SK-N-SH (cell line): ENCODE results near the gene KIF13A.

Experiments
- EP300 ChIP-seq, 2 experiments: IDR thresholded peaks; 2 replicates each; pipeline versions ENCODE4 v1.4.0 to v1.6.1; 2012; ENCODE audit warnings: borderline replicate concordance in 1 of 2, low read depth in 1 of 2, low read length in 1 of 2
- FOXM1 ChIP-seq: IDR thresholded peaks from 2 replicates; pipeline ENCODE4 v1.4.0; 2012; ENCODE audit warnings: low read depth, mild to moderate bottlenecking
- JUND ChIP-seq: IDR thresholded peaks from 2 replicates; pipeline ENCODE4 v1.4.0; 2012
- NFIC ChIP-seq: IDR thresholded peaks from 2 replicates; pipeline ENCODE4 v1.4.0; 2012; ENCODE audit warnings: borderline replicate concordance
- POLR2AphosphoS5 ChIP-seq: IDR thresholded peaks from 2 replicates; pipeline ENCODE4 v1.6.1; 2012; ENCODE audit warnings: low read depth, low read length
- RCOR1 ChIP-seq: fragments of 150-350 bp; IDR thresholded peaks from 2 replicates; pipeline ENCODE4 v1.6.1; 2017; ENCODE audit warnings: antibody characterized with exemption, low read length
- SMC3 ChIP-seq: IDR thresholded peaks from 2 replicates; pipeline ENCODE4 v1.6.1; 2012; ENCODE audit warnings: low read depth, low read length, improper control_type of control experiment
- TCF12 ChIP-seq: IDR thresholded peaks from 2 replicates; pipeline ENCODE4 v1.4.0; 2012
- TF ChIP-seq, protein P1 (sequence below): fragments of 200-600 bp; sonication (generic); IDR thresholded peaks from 2 replicates; pipeline ENCODE4 v1.6.1; 2017; ENCODE audit warnings: antibody characterized with exemption, mild to moderate bottlenecking, moderate library complexity
- TF ChIP-seq, protein P2 (sequence below): fragments of 150-350 bp; IDR thresholded peaks from 2 replicates; pipeline ENCODE4 v1.6.1; 2016; ENCODE audit warnings: mild to moderate bottlenecking, low read depth, low read length
- TF ChIP-seq, protein P3 (sequence below): IDR thresholded peaks from 2 replicates; pipeline ENCODE4 v1.4.0; 2012; ENCODE audit warnings: low read depth

DNA sequence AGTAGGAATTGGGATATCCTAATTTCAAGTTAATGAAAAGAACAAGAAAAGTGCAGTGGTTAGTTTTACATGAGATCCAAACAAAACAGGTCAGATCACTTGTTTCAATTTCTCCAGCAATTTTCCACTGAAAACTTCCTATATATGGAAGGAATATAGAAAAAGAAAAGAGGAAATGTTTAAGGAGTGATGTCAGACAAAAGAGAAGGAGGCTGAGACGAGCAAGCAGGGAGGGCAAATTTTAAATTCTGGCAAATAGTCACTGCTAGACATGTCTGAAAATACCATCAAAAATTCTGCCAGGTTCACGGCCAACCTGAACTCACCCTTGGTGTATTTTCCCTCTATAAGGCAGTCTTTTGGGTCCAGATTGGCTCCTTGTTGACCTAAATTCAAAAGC is 271.2 kb downstream of the KIF13A start:
- TF ChIP-seq, protein P1, sequence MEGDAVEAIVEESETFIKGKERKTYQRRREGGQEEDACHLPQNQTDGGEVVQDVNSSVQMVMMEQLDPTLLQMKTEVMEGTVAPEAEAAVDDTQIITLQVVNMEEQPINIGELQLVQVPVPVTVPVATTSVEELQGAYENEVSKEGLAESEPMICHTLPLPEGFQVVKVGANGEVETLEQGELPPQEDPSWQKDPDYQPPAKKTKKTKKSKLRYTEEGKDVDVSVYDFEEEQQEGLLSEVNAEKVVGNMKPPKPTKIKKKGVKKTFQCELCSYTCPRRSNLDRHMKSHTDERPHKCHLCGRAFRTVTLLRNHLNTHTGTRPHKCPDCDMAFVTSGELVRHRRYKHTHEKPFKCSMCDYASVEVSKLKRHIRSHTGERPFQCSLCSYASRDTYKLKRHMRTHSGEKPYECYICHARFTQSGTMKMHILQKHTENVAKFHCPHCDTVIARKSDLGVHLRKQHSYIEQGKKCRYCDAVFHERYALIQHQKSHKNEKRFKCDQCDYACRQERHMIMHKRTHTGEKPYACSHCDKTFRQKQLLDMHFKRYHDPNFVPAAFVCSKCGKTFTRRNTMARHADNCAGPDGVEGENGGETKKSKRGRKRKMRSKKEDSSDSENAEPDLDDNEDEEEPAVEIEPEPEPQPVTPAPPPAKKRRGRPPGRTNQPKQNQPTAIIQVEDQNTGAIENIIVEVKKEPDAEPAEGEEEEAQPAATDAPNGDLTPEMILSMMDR, result no peak
- TF ChIP-seq EP300 (IDR thresholded peaks at IDR 0.05; ENCODE audit: borderline replicate concordance in 1 of 2, low read depth in 1 of 2, low read length in 1 of 2) (no peak), SMC3 (no peak), POLR2AphosphoS5 (no peak), FOXM1 (no peak), TCF12 (no peak), RCOR1 (no peak), JUND (no peak), NFIC (no peak)
- TF ChIP-seq, protein P2, sequence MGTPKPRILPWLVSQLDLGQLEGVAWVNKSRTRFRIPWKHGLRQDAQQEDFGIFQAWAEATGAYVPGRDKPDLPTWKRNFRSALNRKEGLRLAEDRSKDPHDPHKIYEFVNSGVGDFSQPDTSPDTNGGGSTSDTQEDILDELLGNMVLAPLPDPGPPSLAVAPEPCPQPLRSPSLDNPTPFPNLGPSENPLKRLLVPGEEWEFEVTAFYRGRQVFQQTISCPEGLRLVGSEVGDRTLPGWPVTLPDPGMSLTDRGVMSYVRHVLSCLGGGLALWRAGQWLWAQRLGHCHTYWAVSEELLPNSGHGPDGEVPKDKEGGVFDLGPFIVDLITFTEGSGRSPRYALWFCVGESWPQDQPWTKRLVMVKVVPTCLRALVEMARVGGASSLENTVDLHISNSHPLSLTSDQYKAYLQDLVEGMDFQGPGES, result no peak
- TF ChIP-seq, protein P3, sequence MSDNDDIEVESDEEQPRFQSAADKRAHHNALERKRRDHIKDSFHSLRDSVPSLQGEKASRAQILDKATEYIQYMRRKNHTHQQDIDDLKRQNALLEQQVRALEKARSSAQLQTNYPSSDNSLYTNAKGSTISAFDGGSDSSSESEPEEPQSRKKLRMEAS, result no peak
